CD4-positive, alpha-beta T cell treated with Interleukin-17A for 4 hours (primary cell): ENCODE data around the gene NEDD4L.

ENCODE experiments used
- DNase-seq: peaks from one replicate; pipeline ENCODE4 v3.0.0-alpha.2; 2020; ENCODE audit warnings: mixed read lengths

The NEDD4L gene

GRCh38 chr18:58096658-58097057 is 52.6 kb downstream of the NEDD4L start:
- no peak for DNase-seq

- no peak for DNase-seq
Observed at GRCh38 chr18:58097121-58097906, 53.3 kb downstream of the NEDD4L start.

- no peak for DNase-seq
Observed at GRCh38 chr18:58097907-58098166, 53.8 kb downstream of the NEDD4L start.

- no peak for DNase-seq
Observed at GRCh38 chr18:58098706-58099105, 54.7 kb downstream of the NEDD4L start.

GRCh38 chr18:58100154-58100553 is 56.1 kb downstream of the NEDD4L start:
- DNase-seq = no peak

GRCh38 chr18:58101291-58101794 is 57.3 kb downstream of the NEDD4L start:
- DNase-seq = no peak

GRCh38 chr18:58102018-58102417 is 58.0 kb downstream of the NEDD4L start:
- no peak for DNase-seq

GRCh38 chr18:58102875-58103274 is 58.8 kb downstream of the NEDD4L start:
- DNase-seq = no peak

GRCh38 chr18:58103339-58103985 is 59.4 kb downstream of the NEDD4L start:
- DNase-seq = no peak

GRCh38 chr18:58104096-58104495 is 60.1 kb downstream of the NEDD4L start:
- DNase-seq = no peak

- DNase-seq = no peak
Observed at GRCh38 chr18:58105206-58105887, 61.3 kb downstream of the NEDD4L start.

- no peak for DNase-seq
Observed at GRCh38 chr18:58105888-58106260, 61.8 kb downstream of the NEDD4L start.

- no peak for DNase-seq
Observed at GRCh38 chr18:58106289-58107070, 62.5 kb downstream of the NEDD4L start.

GRCh38 chr18:58109256-58109655 is 65.2 kb downstream of the NEDD4L start:
- no peak for DNase-seq

- DNase-seq = no peak
Observed at GRCh38 chr18:58110398-58110797, 66.4 kb downstream of the NEDD4L start.

- no peak for DNase-seq
Observed at GRCh38 chr18:58112174-58112573, 68.1 kb downstream of the NEDD4L start.

GRCh38 chr18:58113337-58113736 is 69.3 kb downstream of the NEDD4L start:
- DNase-seq = no peak

- no peak for DNase-seq
Observed at GRCh38 chr18:58114766-58115165, 70.7 kb downstream of the NEDD4L start.

- DNase-seq = no peak
Observed at GRCh38 chr18:58116818-58117217, 72.8 kb downstream of the NEDD4L start.

- no peak for DNase-seq
Observed at GRCh38 chr18:58117786-58118403, 73.9 kb downstream of the NEDD4L start.

- no peak for DNase-seq
Observed at GRCh38 chr18:58118536-58118935, 74.5 kb downstream of the NEDD4L start.

GRCh38 chr18:58119819-58120218 is 75.8 kb downstream of the NEDD4L start:
- DNase-seq = no peak

GRCh38 chr18:58124475-58124874 is 80.4 kb downstream of the NEDD4L start:
- no peak for DNase-seq
